Measurements from ENCODE around the gene RNASE4. TPM values are rescaled to one million over a fixed set of nuclear protein-coding genes. Genes with fewer than 3 reads are reported as not detected.

Gene RNASE4
- total and polyA plus RNA-seq, 2 experiments from 2014 or later = 0.29 to 2.0 TPM

DNA sequence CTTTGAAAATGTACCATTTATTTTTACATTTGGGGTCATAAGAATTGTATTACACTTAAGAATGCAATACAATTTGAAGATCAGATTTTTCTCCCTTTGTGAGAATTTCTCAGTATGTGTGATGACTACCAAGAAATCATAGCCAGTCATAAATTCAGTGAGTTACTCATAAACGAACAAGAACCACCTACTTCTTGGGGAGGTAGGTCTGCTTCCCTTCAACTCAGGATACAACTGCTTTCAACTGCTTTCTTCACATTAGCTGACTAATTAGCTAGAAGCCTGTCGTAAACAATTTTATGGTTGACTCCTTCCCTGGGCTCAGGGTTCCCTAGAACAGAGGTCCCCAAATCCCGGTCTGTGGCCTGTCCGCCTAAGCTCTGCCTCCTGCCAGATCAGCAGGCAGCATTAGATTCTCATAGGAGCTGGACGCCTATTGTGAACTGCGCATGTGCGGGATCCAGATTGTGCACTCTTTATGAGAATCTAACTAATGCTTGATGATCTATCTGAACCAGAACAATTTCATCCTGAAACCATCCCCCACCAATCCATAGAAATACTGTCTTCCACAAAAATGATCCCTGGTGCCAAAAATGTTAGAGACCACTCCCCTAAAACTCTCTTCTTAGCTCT lies 7.9 kb downstream of the RNASE4 start:
- Histone ChIP-seq H3K4me3 (no peak overlapping the region), H3K4me2 (no peak overlapping the region), H3K79me2 (replicated peaks; ENCODE audit: insufficient read depth) (no peaks in the 10 kb centered on the region), H3K4me1 (ENCODE audit: insufficient read depth) (no peaks in the 10 kb centered on the region; the same call in 1 of the 2 replicates), H2AFZ (no peak overlapping the region), H3K9me2 (ENCODE audit: insufficient read depth) (no peaks in the 10 kb centered on the region), H3K36me3 (ENCODE audit: insufficient read depth) (no peaks in the 10 kb centered on the region), H3K27ac (ENCODE audit: low read depth) (no peak overlapping the region), H3K27me3 (ENCODE audit: insufficient read depth) (no peaks in the 10 kb centered on the region), H3F3A (replicated peaks; ENCODE audit: low read depth) (no peaks in the 10 kb centered on the region), H4K20me1 (replicated peaks; ENCODE audit: insufficient read depth) (no peaks in the 10 kb centered on the region)
- ATAC-seq (no peak), DNase-seq (ENCODE audit: low spot score) (no peak)
- Mint-ChIP-seq H3K9me3 (no peaks in the 10 kb centered on the region; the same call in 2 of the 3 replicates), H3K27ac (no peak overlapping the region), H3K36me3 (ENCODE audit: low read depth) (peaks cover 57% of the 10 kb centered on the region), H3K4me3 (no peak overlapping the region), H3K4me1 (peaks cover 11% of the 10 kb centered on the region), H3K27me3 (ENCODE audit: insufficient read depth, low read depth, poor library complexity) (peaks cover 6% of the 10 kb centered on the region)
- TF ChIP-seq ZNF114 (CRISPR knock-in tag; IDR thresholded peaks at IDR 0.05) = no peak
- TF ChIP-seq ZNF462 (CRISPR knock-in tag; IDR thresholded peaks at IDR 0.05) = no peak
- TF ChIP-seq EZH2 (IDR thresholded peaks at IDR 0.05; ENCODE audit: low read depth, unreplicated experiment) = no peak
- TF ChIP-seq EZH2phosphoT487 (IDR thresholded peaks at IDR 0.05; ENCODE audit: unreplicated experiment) = no peak
- TF ChIP-seq JUNB (IDR thresholded peaks at IDR 0.05; ENCODE audit: unreplicated experiment) = no peak
- TF ChIP-seq POLR2AphosphoS5 (IDR thresholded peaks at IDR 0.05; ENCODE audit: low read depth) = no peak
- no peak for TF ChIP-seq NANOG (IDR thresholded peaks at IDR 0.05; ENCODE audit: borderline replicate concordance)
- TF ChIP-seq STAT1 (IDR thresholded peaks at IDR 0.05; ENCODE audit: unreplicated experiment) = no peak
- TF ChIP-seq CTCF (conservative IDR thresholded peaks at IDR 0.05; ENCODE audit: low read depth in 2 of 2) = no peak
- TF ChIP-seq ZNF331 (CRISPR knock-in tag; IDR thresholded peaks at IDR 0.05; ENCODE audit: low read depth) = no peak
- TF ChIP-seq REST (IDR thresholded peaks at IDR 0.05; ENCODE audit: unreplicated experiment) = no peak
- TF ChIP-seq CREB1 (CRISPR knock-in tag; IDR thresholded peaks at IDR 0.05; ENCODE audit: low read depth) = no peak
- TF ChIP-seq, protein P1, sequence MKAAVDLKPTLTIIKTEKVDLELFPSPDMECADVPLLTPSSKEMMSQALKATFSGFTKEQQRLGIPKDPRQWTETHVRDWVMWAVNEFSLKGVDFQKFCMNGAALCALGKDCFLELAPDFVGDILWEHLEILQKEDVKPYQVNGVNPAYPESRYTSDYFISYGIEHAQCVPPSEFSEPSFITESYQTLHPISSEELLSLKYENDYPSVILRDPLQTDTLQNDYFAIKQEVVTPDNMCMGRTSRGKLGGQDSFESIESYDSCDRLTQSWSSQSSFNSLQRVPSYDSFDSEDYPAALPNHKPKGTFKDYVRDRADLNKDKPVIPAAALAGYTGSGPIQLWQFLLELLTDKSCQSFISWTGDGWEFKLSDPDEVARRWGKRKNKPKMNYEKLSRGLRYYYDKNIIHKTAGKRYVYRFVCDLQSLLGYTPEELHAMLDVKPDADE (IDR thresholded peaks at IDR 0.05) = no peak
